Liver (tissue), 9 donors: ENCODE data around the gene DIP2C. TPM values are rescaled to one million over a fixed set of nuclear protein-coding genes. Genes with fewer than 3 reads are reported as not detected.
A peak's percentile ranks its signal among the peaks of the same experiment; 100 is the strongest.

ENCODE experiments used
- DNase-seq: peaks from one replicate; pipeline ENCODE4 v3.0.0-alpha.2; 2017; ENCODE audit warnings: low spot score
- H3K27ac ChIP-seq, 2 donors: one replicate each; pipeline ENCODE4 v1.7.0; 2013; ENCODE audit warnings: inconsistent platforms in 2 of 2, low read length in 2 of 2, control low read depth in 1 of 2, low read depth in 1 of 2, mild to moderate bottlenecking in 1 of 2
- H3K27me3 ChIP-seq, 4 donors: one replicate each; pipeline versions ENCODE4 v1.6.1 to v1.7.0; 2013; ENCODE audit warnings: low read length in 3 of 4, inconsistent platforms in 1 of 4, mild to moderate bottlenecking in 1 of 4, moderate library complexity in 1 of 4; ENCODE audit not compliant: control insufficient read depth in 4 of 4, insufficient read depth in 4 of 4
- H3K36me3 ChIP-seq, 4 donors: one replicate each; pipeline versions ENCODE4 v1.6.1 to v1.7.0; 2013; ENCODE audit warnings: low read length in 3 of 4, mild to moderate bottlenecking in 3 of 4, low read depth in 1 of 4, moderate library complexity in 1 of 4; ENCODE audit not compliant: control insufficient read depth in 4 of 4, insufficient read depth in 3 of 4
- H3K4me1 ChIP-seq, 4 donors: one replicate each; pipeline versions ENCODE4 v1.6.1 to v1.7.0; 2013; ENCODE audit warnings: low read length in 3 of 4, mild to moderate bottlenecking in 3 of 4, moderate library complexity in 1 of 4; ENCODE audit not compliant: control insufficient read depth in 4 of 4, insufficient read depth in 4 of 4
- H3K4me3 ChIP-seq, 3 donors: one replicate each; pipeline versions ENCODE4 v1.6.1 to v1.7.0; 2013; ENCODE audit warnings: low read length in 3 of 3, control low read depth in 1 of 3, low read depth in 1 of 3, mild to moderate bottlenecking in 1 of 3
- H3K9ac ChIP-seq, 2 donors: one replicate each; pipeline ENCODE4 v1.7.0; 2013; ENCODE audit warnings: low read length in 2 of 2, mild to moderate bottlenecking in 2 of 2, moderate library complexity in 2 of 2, control low read depth in 1 of 2, low read depth in 1 of 2
- H3K9me3 ChIP-seq, 4 donors: one replicate each; pipeline versions ENCODE4 v1.6.1 to v1.7.0; 2013; ENCODE audit warnings: low read length in 3 of 4; ENCODE audit not compliant: control insufficient read depth in 4 of 4
- EGR1 ChIP-seq, 2 donors: IDR thresholded peaks; 2 replicates each; pipeline ENCODE4 v1.6.1; 2016 to 2018; ENCODE audit warnings: antibody characterized with exemption in 2 of 2, low read depth in 2 of 2
- FOXA1 ChIP-seq: IDR thresholded peaks from 2 replicates; pipeline ENCODE4 v1.6.1; 2016; ENCODE audit warnings: antibody characterized with exemption
- FOXA2 ChIP-seq: IDR thresholded peaks from 2 replicates; pipeline ENCODE4 v1.6.1; 2016; ENCODE audit warnings: antibody characterized with exemption
- GABPA ChIP-seq, 2 donors: IDR thresholded peaks in 1 of 2; conservative IDR thresholded peaks in 1 of 2; 2 replicates each; pipeline ENCODE4 v1.6.1; 2016; ENCODE audit warnings: antibody characterized with exemption in 2 of 2, mild to moderate bottlenecking in 1 of 2, moderate library complexity in 1 of 2
- HNF4A ChIP-seq, 2 donors: conservative IDR thresholded peaks; 2 replicates each; pipeline ENCODE4 v1.6.1; 2016; ENCODE audit warnings: antibody characterized with exemption in 2 of 2, mild to moderate bottlenecking in 2 of 2
- HNF4G ChIP-seq: IDR thresholded peaks from 2 replicates; pipeline ENCODE4 v1.6.1; 2016; ENCODE audit warnings: antibody characterized with exemption
- JUND ChIP-seq, 2 donors: IDR thresholded peaks; 2 replicates each; pipeline ENCODE4 v1.6.1; 2016; ENCODE audit warnings: antibody characterized with exemption in 2 of 2
- NR2F2 ChIP-seq: IDR thresholded peaks from 2 replicates; pipeline ENCODE4 v1.6.1; 2016; ENCODE audit warnings: antibody characterized with exemption
- RAD21 ChIP-seq, 2 donors: IDR thresholded peaks; 2 replicates each; pipeline ENCODE4 v1.6.1; 2016; ENCODE audit warnings: antibody characterized with exemption in 2 of 2, mild to moderate bottlenecking in 2 of 2
- RXRA ChIP-seq, 2 donors: IDR thresholded peaks; 2 replicates each; pipeline ENCODE4 v1.6.1; 2017 to 2018; ENCODE audit warnings: antibody characterized with exemption in 2 of 2, mild to moderate bottlenecking in 1 of 2
- TAF1 ChIP-seq: conservative IDR thresholded peaks from 2 replicates; pipeline ENCODE4 v1.6.1; 2016; ENCODE audit warnings: antibody characterized with exemption, mild to moderate bottlenecking
- YY1 ChIP-seq: IDR thresholded peaks from 2 replicates; pipeline ENCODE4 v1.6.1; 2016; ENCODE audit warnings: antibody characterized with exemption, mild to moderate bottlenecking
- WGBS: extraction: QIAGEN DNeasy Blood & Tissue Kit; methylation state at CpG from one replicate; pipeline ENCODE4 v1.1.7; 2013; 5-methylcytosine and 5-hydroxymethylcytosine counted together
- polyA plus RNA-seq, 2 donors: library from polyadenylated mRNA; stranded (reverse) in 1 of 2; unstranded in 1 of 2; fragments of 200-250 nt in 1 of 2; fragments of >200 nt in 1 of 2; fragmentation: Nextera tagmentation in 1 of 2; extraction: Ambion mirVana in 1 of 2; gene quantifications; one replicate each; pipeline versions ENCODE4 v1.2.1 to v1.2.3, GENCODE V29; 2013 to 2015
- total RNA-seq, 2 donors: library from RNA; depleted of rRNA; stranded (reverse); fragments of >200 nt; gene quantifications; one replicate each; pipeline ENCODE4 v1.2.3, GENCODE V29; 2014
- TF ChIP-seq, protein P1 (sequence below): IDR thresholded peaks from 2 replicates; pipeline ENCODE4 v1.6.1; 2016; ENCODE audit warnings: antibody characterized with exemption
- TF ChIP-seq, protein P2 (sequence below): IDR thresholded peaks from 2 replicates; pipeline ENCODE4 v1.6.1; 2016; ENCODE audit warnings: antibody characterized with exemption, mild to moderate bottlenecking
- TF ChIP-seq, protein P3 (sequence below): IDR thresholded peaks from 2 replicates; pipeline ENCODE4 v1.6.1; 2016; ENCODE audit warnings: antibody characterized with exemption
- TF ChIP-seq, protein P4 (sequence below): IDR thresholded peaks from 2 replicates; pipeline ENCODE4 v1.6.1; 2016; ENCODE audit warnings: antibody characterized with exemption
- TF ChIP-seq, protein P5 (sequence below): fragments of 150-350 bp; IDR thresholded peaks from 2 replicates; pipeline ENCODE4 v1.5.1; 2017; ENCODE audit warnings: improper control_type of control experiment, low read depth, low read length; ENCODE audit not compliant: missing input control
- donor health status: healthy.
- donor health status: healthy.
- donor health status: healthy.
- donor health status: healthy.
- donor health status: healthy.

The DIP2C gene
- total and polyA plus RNA-seq, 4 donors: 4.2 to 12.2 (median 5.7) TPM

DNA sequence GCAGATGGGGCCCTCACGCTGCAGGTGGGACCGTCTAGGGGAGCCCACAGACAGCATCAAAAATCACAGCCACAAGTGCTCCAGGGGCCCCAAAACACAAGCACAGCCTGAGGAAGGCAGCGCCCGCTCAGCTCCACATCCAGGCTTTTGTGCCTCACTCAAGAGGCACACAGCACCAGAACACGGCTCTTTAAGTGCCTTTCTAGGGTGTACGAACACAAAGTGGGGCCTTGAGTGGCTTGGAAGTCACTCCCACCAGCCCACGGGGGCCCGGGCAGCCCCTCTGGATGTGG is 65.2 kb downstream of the DIP2C start:
- TF ChIP-seq FOXA1: no peak
- TF ChIP-seq, protein P1, sequence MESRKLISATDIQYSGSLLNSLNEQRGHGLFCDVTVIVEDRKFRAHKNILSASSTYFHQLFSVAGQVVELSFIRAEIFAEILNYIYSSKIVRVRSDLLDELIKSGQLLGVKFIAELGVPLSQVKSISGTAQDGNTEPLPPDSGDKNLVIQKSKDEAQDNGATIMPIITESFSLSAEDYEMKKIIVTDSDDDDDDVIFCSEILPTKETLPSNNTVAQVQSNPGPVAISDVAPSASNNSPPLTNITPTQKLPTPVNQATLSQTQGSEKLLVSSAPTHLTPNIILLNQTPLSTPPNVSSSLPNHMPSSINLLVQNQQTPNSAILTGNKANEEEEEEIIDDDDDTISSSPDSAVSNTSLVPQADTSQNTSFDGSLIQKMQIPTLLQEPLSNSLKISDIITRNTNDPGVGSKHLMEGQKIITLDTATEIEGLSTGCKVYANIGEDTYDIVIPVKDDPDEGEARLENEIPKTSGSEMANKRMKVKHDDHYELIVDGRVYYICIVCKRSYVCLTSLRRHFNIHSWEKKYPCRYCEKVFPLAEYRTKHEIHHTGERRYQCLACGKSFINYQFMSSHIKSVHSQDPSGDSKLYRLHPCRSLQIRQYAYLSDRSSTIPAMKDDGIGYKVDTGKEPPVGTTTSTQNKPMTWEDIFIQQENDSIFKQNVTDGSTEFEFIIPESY: no peak
- TF ChIP-seq TAF1: no peak
- TF ChIP-seq YY1: no peak
- TF ChIP-seq GABPA (IDR thresholded peaks at IDR 0.05 in 1 of 2, conservative IDR thresholded peaks at IDR 0.05 in 1 of 2): no peak
- TF ChIP-seq JUND (IDR thresholded peaks at IDR 0.05): no peak
- no peak for TF ChIP-seq RAD21 (IDR thresholded peaks at IDR 0.05)
- TF ChIP-seq HNF4A (conservative IDR thresholded peaks at IDR 0.05): no peak
- no peak for TF ChIP-seq FOXA2
- DNase-seq: no peak
- Histone ChIP-seq H3K4me1 (peaks cover 0 to 2% (median 0%) of the 10 kb centered on the region in 4 donors), H3K27ac (peak overlapping the region; percentile 67 to 76), H3K9me3 (no peaks in the 10 kb centered on the region), H3K4me3 (no peak overlapping the region), H3K27me3 (no peaks in the 10 kb centered on the region), H3K9ac (no peak overlapping the region), H3K36me3 (no peaks in the 10 kb centered on the region)
- WGBS: 81% methylated on average over 8 of the region's 8 CpGs

DNA sequence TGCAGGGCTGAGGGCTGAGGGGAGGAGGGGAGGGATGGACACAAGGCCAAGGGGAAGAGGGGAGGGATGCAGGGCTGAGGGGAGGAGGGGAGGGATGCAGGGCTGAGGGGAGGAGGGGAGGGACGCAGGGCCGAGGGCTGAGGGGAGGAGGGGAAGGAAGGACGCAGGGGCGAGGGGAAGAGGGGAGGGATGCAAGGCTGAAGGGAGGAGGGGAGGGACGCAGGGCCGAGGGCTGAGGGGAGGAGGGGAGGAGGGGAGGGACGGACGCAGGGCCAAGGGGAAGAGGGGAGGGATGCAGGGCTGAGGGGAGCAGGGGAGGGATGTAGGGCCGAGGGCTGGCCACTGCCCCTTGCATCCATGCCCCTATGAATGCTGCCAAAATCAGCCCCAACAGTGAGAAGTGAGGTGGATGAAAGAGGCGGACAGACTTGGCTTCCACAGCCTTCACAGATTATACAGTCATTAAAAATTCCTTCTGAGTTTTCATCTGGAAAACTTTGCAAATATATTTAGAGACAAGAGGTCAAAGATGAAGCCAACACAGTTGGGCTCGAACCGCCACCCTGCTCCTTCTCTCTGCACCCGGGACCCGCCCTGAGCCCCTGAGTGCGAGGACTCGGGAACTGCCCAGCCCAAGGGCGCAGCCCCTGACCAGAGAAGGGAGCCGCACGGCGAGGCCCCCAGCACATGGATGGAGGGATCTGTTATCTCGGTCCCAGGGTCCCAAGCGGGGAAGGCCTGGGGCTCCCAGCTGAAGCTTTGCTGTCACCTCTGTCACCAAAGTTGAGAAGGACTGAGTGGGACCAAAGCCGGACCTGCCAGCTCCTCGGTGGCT is 65.8 kb downstream of the DIP2C start:
- 87% methylated on average over 24 of the region's 24 CpGs for WGBS
- Histone ChIP-seq H3K9me3 (no peaks in the 10 kb centered on the region), H3K27ac (peak overlapping the region; percentile 67 to 76), H3K4me3 (no peak overlapping the region), H3K9ac (no peak overlapping the region), H3K4me1 (peaks cover 0 to 6% (median 4%) of the 10 kb centered on the region in 4 donors), H3K27me3 (no peaks in the 10 kb centered on the region), H3K36me3 (no peaks in the 10 kb centered on the region)
- TF ChIP-seq, protein P2, sequence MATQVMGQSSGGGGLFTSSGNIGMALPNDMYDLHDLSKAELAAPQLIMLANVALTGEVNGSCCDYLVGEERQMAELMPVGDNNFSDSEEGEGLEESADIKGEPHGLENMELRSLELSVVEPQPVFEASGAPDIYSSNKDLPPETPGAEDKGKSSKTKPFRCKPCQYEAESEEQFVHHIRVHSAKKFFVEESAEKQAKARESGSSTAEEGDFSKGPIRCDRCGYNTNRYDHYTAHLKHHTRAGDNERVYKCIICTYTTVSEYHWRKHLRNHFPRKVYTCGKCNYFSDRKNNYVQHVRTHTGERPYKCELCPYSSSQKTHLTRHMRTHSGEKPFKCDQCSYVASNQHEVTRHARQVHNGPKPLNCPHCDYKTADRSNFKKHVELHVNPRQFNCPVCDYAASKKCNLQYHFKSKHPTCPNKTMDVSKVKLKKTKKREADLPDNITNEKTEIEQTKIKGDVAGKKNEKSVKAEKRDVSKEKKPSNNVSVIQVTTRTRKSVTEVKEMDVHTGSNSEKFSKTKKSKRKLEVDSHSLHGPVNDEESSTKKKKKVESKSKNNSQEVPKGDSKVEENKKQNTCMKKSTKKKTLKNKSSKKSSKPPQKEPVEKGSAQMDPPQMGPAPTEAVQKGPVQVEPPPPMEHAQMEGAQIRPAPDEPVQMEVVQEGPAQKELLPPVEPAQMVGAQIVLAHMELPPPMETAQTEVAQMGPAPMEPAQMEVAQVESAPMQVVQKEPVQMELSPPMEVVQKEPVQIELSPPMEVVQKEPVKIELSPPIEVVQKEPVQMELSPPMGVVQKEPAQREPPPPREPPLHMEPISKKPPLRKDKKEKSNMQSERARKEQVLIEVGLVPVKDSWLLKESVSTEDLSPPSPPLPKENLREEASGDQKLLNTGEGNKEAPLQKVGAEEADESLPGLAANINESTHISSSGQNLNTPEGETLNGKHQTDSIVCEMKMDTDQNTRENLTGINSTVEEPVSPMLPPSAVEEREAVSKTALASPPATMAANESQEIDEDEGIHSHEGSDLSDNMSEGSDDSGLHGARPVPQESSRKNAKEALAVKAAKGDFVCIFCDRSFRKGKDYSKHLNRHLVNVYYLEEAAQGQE: no peak
- TF ChIP-seq RXRA (IDR thresholded peaks at IDR 0.05) (no peak), FOXA2 (no peak), TAF1 (no peak), GABPA (IDR thresholded peaks at IDR 0.05 in 1 of 2, conservative IDR thresholded peaks at IDR 0.05 in 1 of 2) (no peak), FOXA1 (no peak), YY1 (no peak), RAD21 (IDR thresholded peaks at IDR 0.05) (no peak), HNF4A (conservative IDR thresholded peaks at IDR 0.05) (no peak), NR2F2 (no peak), JUND (IDR thresholded peaks at IDR 0.05) (no peak), EGR1 (IDR thresholded peaks at IDR 0.05; ENCODE audit: low read depth in 2 of 2) (no peak), HNF4G (no peak)
- TF ChIP-seq, protein P3, sequence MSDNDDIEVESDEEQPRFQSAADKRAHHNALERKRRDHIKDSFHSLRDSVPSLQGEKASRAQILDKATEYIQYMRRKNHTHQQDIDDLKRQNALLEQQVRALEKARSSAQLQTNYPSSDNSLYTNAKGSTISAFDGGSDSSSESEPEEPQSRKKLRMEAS: no peak
- TF ChIP-seq, protein P4, sequence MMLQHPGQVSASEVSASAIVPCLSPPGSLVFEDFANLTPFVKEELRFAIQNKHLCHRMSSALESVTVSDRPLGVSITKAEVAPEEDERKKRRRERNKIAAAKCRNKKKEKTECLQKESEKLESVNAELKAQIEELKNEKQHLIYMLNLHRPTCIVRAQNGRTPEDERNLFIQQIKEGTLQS: no peak
- TF ChIP-seq, protein P5, sequence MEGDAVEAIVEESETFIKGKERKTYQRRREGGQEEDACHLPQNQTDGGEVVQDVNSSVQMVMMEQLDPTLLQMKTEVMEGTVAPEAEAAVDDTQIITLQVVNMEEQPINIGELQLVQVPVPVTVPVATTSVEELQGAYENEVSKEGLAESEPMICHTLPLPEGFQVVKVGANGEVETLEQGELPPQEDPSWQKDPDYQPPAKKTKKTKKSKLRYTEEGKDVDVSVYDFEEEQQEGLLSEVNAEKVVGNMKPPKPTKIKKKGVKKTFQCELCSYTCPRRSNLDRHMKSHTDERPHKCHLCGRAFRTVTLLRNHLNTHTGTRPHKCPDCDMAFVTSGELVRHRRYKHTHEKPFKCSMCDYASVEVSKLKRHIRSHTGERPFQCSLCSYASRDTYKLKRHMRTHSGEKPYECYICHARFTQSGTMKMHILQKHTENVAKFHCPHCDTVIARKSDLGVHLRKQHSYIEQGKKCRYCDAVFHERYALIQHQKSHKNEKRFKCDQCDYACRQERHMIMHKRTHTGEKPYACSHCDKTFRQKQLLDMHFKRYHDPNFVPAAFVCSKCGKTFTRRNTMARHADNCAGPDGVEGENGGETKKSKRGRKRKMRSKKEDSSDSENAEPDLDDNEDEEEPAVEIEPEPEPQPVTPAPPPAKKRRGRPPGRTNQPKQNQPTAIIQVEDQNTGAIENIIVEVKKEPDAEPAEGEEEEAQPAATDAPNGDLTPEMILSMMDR: no peak
- no peak for DNase-seq
